ENCODE results near the gene CBR4. TPM values are rescaled to one million over a fixed set of nuclear protein-coding genes. Genes with fewer than 3 reads are reported as not detected.

Gene CBR4
- total RNA-seq, 1 experiment from 2014 or later = 33.6 TPM

GRCh38 chr4:168999809-169000208 is 10.2 kb downstream of the CBR4 start:
- H3K36me3 Mint-ChIP-seq (ENCODE audit: insufficient read depth in 1 of 3, low read depth in 3 of 3) = peaks cover 31 to 88% (median 69%) of the 10 kb centered on the region in 3 experiments; a peak in 6 of 7 replicates
- no peak overlapping the region for H2AK5ac ChIP-seq (ENCODE audit: insufficient read length, low read length)
- H3K79me1 ChIP-seq (ENCODE audit: insufficient read depth, low read depth, low read length, poor library complexity, severe bottlenecking) = no peaks in the 10 kb centered on the region
- peak overlapping the region in 1 of 3 experiments; percentile 5; a peak in 1 of 7 replicates for H3K27ac Mint-ChIP-seq
- no peak overlapping the region for H3T11ph ChIP-seq (ENCODE audit: low read length)
- H2BK12ac ChIP-seq (ENCODE audit: insufficient read length, low read depth, low read length) = no peak overlapping the region
- H3K23ac ChIP-seq (ENCODE audit: insufficient read length, low read depth, low read length) = no peak overlapping the region
- H4K5ac ChIP-seq (ENCODE audit: insufficient read length, low read depth, low read length) = no peak overlapping the region
- H3K4me2 ChIP-seq (ENCODE audit: insufficient read depth, insufficient read length, low read length) = no peak overlapping the region
- no peak overlapping the region for H3K9ac ChIP-seq (ENCODE audit: extremely low read depth, insufficient read length, low read length)
- no peaks in the 10 kb centered on the region for H3K79me2 ChIP-seq (ENCODE audit: insufficient read depth, low read length)
- H3K27ac ChIP-seq (ENCODE audit: insufficient read length, low read depth, low read length) = no peak overlapping the region
- no peak overlapping the region for H3K4me3 Mint-ChIP-seq
- H2BK5ac ChIP-seq (ENCODE audit: insufficient read length, low read length) = no peak overlapping the region
- no peaks in the 10 kb centered on the region for H4K20me1 ChIP-seq (ENCODE audit: control insufficient read depth, insufficient read depth, insufficient read length)
- H3K14ac ChIP-seq (ENCODE audit: insufficient read depth, low read length) = no peak overlapping the region
- no peaks in the 10 kb centered on the region for H3K9me3 ChIP-seq (ENCODE audit: control insufficient read depth, low read depth, low read length)
- no CpG with 5 or more reads among the region's 4 CpGs for WGBS (ENCODE audit: extremely low coverage, insufficient read length, low lambda C conversion rate)
- no peaks in the 10 kb centered on the region for H3K4me1 ChIP-seq (ENCODE audit: insufficient read depth, low read length)
- no peak overlapping the region for H4K91ac ChIP-seq (ENCODE audit: insufficient read length, low read depth, low read length)
- H3K23me2 ChIP-seq (ENCODE audit: insufficient read length, low read depth, low read length, poor library complexity, severe bottlenecking) = no peaks in the 10 kb centered on the region
- H3K27me3 Mint-ChIP-seq (ENCODE audit: low read depth) = no peaks in the 10 kb centered on the region
- H3K56ac ChIP-seq (ENCODE audit: insufficient read length, low read depth, low read length) = no peak overlapping the region
- H3K4ac ChIP-seq (ENCODE audit: low read depth, low read length) = no peak overlapping the region
- TF ChIP-seq CTCF (conservative IDR thresholded peaks at IDR 0.05) = no peak
- no peak for DNase-seq
- no peak overlapping the region for H4K8ac ChIP-seq (replicated peaks; ENCODE audit: insufficient read length, low read depth, low read length)
- no peak overlapping the region for H3K18ac ChIP-seq (ENCODE audit: insufficient read length, low read depth, low read length)
- H3K9me3 Mint-ChIP-seq = no peaks in the 10 kb centered on the region
- H3K27me3 ChIP-seq (ENCODE audit: insufficient read depth, low read length) = no peaks in the 10 kb centered on the region
- H2BK20ac ChIP-seq (ENCODE audit: low read depth, low read length, poor library complexity, severe bottlenecking) = no peak overlapping the region
- no peaks in the 10 kb centered on the region for H3K4me1 Mint-ChIP-seq
- no peak overlapping the region for H2AFZ ChIP-seq (ENCODE audit: low read length)
- H2BK120ac ChIP-seq (ENCODE audit: low read depth, low read length, poor library complexity, severe bottlenecking) = no peak overlapping the region
- no peak overlapping the region for H2BK15ac ChIP-seq (ENCODE audit: low read depth, low read length)
